ENCODE data around the gene RALY.

- no peak for TF ChIP-seq POLR2A (IDR thresholded peaks at IDR 0.05)
- TF ChIP-seq, protein P1, sequence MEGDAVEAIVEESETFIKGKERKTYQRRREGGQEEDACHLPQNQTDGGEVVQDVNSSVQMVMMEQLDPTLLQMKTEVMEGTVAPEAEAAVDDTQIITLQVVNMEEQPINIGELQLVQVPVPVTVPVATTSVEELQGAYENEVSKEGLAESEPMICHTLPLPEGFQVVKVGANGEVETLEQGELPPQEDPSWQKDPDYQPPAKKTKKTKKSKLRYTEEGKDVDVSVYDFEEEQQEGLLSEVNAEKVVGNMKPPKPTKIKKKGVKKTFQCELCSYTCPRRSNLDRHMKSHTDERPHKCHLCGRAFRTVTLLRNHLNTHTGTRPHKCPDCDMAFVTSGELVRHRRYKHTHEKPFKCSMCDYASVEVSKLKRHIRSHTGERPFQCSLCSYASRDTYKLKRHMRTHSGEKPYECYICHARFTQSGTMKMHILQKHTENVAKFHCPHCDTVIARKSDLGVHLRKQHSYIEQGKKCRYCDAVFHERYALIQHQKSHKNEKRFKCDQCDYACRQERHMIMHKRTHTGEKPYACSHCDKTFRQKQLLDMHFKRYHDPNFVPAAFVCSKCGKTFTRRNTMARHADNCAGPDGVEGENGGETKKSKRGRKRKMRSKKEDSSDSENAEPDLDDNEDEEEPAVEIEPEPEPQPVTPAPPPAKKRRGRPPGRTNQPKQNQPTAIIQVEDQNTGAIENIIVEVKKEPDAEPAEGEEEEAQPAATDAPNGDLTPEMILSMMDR (IDR thresholded peaks at IDR 0.05): no peak
These were observed 61.6 kb downstream of the RALY start for GRCh38 chr20:34055290-34055689.

Data from ovary (tissue), 3 donors.